LNCaP clone FGC (cell line): ENCODE data around the gene ZDHHC16.
"Not testable (repeated sequence)": the region's sequence is repeated elsewhere in the genome, so short reads cannot be mapped to it uniquely, and the experiment has no call there.

Experiments used
- DNase-seq: peaks from one replicate; pipeline ENCODE4 v3.0.0-alpha.2; 2011; ENCODE audit warnings: low read depth
- H3K4me3 ChIP-seq: 2 replicates; pipeline ENCODE4 v1.5.1; 2011; ENCODE audit warnings: mild to moderate bottlenecking, low read depth, low read length, control low read depth
- TF ChIP-seq, protein P1 (sequence below): IDR thresholded peaks from 2 replicates; pipeline ENCODE4 v1.5.1; 2012; ENCODE audit warnings: mild to moderate bottlenecking; ENCODE audit not compliant: control insufficient read depth, insufficient read depth; ENCODE audit errors: extremely low read depth

The ZDHHC16 gene

DNA sequence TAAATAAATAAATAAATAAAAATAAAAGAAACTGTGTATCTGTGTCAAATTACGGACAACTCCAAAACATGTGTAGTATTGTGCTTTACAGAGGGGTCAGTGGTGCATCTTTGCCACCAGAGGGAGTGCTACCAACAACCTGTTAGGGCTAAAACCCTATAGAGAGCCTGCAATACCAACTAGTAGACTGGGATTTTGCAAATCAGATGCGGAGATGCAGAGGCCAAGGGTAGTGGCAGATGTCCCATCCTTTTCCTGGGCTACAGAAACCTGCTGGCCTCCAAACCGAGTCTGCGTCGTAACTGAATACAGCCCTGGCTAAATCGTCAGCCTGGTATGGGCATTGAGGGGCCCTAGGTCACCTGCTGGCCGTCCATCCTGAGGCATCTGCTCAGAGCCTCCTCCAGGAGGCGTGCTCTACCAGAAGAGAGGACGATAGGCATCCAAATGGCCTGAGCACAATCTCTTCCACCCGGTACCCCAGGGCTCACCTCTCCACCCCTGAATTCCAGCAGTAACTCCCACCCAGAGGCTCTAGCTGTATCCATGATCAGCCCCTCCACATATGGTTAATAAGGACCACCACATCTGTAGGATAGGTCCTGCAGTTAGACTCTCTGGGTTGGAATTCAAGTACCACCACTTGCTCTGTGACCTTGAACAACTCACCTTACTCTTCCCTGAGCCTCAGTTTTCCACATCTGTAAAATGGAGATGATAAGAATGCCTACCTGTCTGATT is 38.6 kb upstream of the ZDHHC16 start:
- TF ChIP-seq, protein P1, sequence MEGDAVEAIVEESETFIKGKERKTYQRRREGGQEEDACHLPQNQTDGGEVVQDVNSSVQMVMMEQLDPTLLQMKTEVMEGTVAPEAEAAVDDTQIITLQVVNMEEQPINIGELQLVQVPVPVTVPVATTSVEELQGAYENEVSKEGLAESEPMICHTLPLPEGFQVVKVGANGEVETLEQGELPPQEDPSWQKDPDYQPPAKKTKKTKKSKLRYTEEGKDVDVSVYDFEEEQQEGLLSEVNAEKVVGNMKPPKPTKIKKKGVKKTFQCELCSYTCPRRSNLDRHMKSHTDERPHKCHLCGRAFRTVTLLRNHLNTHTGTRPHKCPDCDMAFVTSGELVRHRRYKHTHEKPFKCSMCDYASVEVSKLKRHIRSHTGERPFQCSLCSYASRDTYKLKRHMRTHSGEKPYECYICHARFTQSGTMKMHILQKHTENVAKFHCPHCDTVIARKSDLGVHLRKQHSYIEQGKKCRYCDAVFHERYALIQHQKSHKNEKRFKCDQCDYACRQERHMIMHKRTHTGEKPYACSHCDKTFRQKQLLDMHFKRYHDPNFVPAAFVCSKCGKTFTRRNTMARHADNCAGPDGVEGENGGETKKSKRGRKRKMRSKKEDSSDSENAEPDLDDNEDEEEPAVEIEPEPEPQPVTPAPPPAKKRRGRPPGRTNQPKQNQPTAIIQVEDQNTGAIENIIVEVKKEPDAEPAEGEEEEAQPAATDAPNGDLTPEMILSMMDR, result peak; percentile 74
- peak; percentile 41 for DNase-seq
- H3K4me3 ChIP-seq, result no peak overlapping the region

DNA sequence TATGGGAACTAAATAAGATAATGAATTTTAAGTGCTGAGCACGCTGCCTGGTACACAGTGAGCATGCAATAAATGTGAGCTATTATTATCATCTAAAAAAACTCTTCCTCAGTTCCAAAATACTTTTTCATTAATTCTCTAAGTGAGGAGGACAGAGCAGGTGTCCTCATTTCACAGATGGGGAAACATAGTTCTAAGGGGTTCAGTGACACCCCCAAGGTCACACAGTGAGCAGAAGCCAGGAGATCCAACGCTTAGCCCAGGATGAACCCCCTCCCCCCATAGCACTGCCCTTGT is 38.1 kb upstream of the ZDHHC16 start:
- TF ChIP-seq, protein P1, result no peak
- no peak for DNase-seq
- no peak overlapping the region for H3K4me3 ChIP-seq

DNA sequence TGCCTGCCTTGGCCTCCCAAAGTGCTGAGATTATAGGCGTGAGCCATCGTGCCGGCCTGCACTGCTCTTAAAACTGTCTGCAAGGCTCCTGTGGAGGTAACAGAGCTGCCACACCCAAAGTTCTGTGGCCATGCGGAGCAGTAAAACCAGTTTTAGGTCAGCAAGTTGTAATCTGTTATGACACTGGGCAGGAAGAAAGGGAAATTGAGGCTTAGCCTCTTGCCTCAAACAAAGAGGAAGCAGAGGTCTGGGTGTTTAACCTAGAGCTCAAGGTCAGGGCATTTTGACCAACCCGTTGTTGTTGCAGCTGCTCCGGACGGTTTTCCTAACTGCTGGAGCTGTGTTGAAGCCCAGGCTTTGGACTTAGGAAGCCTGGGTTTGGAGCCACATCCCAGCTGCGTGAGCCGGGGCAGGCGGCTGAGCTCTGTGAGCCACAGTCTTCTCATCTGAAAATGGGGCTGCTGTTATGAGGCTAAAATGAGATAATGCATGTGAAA is 37.4 kb upstream of the ZDHHC16 start:
- DNase-seq, result no peak
- no peak overlapping the region for H3K4me3 ChIP-seq
- TF ChIP-seq, protein P1, result no peak

DNA sequence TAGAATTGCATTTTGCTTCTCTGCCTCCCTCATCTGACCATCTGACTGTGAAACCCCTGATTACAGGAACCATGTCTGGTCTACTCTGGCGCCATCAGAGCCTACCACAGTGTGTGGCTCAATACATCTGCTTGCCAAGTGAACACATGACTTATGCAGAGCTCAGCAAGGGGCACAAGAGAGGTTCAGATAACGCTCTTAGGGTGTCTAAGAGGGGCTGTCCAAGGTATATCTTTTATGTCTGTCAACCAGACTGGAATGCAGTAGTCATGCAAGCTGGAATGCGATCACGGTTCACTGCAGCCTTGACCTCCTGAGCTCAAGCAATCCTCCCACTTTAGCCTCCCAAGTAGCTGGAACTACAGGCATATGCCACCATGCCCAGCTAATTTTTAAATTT is 34.6 kb upstream of the ZDHHC16 start:
- no peak overlapping the region for H3K4me3 ChIP-seq
- TF ChIP-seq, protein P1, result no peak
- DNase-seq, result no peak

DNA sequence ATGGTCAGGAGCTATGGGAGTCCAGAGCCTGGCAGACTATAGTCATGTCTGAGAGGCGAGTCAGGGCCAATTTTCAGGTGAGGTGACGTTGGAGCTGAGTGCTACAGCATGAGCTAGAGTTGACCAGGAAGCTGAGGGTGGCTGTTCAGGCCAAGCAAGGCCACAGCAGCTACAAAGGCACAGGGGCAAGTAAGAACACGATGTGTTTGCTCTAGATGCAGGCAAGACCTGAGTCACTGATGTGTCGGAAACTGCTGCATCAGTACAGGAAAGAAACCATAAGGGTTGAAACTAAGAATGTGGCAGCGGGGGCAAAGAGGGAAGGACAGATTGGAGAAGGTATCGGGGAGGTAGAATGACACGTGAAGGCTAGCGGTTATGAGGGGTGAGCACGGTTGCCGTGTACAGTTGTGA is 33.1 kb upstream of the ZDHHC16 start:
- no peak for DNase-seq
- H3K4me3 ChIP-seq, result no peak overlapping the region
- TF ChIP-seq, protein P1, result no peak

DNA sequence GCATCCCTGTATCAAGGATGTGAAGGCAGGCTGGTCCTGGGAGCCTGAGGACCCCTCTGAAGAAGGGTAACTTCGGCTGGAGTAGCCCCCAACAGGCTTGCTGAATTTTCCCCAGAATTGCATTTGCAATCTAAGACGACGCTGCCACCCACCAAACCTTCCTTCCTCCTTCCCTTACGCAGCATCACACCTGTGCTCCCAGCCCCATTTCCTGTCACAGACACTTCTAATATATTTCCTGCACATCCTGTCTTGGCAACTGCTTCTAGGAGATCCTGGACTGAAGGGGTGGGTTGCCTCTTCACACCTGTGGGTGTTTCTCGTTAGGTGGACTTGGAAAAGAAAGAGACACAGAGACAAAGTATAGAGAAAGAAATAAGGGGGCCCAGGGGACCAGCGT is 29.4 kb upstream of the ZDHHC16 start:
- no peak for DNase-seq
- H3K4me3 ChIP-seq, result no peak overlapping the region
- TF ChIP-seq, protein P1, result no peak

DNA sequence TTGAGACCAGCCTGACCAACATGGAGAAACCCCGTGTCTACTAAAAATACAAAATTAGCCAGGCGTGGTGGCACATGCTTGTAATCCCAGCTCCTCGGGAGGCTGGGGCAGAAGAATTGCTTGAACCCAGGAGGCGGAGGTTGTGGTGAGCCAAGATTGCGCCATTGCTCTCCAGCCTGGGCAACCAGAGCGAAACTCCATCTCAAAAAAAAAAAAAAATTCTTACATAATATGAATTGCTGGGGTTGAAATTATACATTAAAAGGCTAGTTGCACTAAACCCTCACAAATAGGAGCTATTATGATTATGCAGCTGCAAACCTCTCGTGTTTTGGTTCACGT is 22.2 kb upstream of the ZDHHC16 start:
- H3K4me3 ChIP-seq, DNase-seq: not testable (repeated sequence)
